NCI-H1694 (cell line): ENCODE data around the gene SPAG9.

ENCODE experiments used
- DNase-seq: peaks from one replicate; lab custom pipeline; 2025; lab: John Stamatoyannopoulos, UW

SPAG9 gene

DNA sequence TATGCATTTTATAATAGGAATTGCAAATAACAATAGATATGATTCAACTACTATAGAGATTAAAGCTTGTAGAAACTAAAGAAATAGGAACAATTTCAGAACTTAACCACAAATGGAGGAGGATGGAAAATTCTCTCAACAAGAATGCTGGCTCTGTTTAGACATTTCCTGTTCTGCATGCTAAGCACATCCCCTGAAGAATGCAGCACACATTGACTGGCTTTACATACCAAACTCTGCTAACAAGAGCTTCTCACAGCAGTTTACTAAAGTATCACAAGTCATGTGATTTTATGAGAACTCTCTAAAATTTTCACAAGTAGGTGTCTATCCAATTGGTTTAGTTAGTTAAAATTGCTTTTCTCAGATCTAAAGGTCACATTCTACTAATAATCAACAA, 85.2 kb downstream of the SPAG9 start:
- no peak for DNase-seq

DNA sequence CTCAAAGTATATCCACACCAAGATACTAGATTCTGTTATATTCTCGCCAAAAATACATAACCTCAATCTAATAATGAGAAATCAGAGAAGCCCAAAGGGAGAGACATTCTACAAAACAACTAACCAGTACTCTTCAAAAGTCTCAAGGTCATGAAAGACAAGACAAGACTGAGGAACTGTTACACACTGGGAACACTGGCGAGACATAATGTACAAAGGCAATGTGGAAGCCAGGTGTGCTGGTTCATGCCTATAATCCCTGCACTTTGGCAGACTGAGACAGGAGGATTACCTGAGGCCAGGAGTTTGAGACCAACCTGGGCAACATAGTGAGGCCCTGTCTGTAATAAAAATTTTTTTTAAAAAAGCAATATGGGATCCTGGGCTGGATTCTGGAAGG, 85.9 kb downstream of the SPAG9 start:
- no peak for DNase-seq

DNA sequence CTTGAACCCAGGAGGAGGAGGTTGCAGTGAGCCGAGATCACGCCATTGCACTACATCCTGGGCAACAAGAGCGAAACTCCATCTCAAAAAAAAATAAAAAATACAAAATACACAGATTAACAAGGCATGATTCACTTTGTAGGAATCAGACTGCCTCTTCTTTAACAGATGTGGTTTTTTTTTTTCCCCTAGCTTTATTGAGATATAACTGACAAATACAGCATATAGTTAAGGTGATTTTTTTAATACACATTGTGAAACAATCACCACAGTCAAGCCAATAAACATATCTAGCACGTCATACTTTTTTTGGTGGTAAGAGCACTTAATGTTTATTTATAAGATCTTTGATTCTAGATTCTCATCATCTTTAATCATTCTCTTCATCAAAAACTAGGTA, 87.8 kb downstream of the SPAG9 start:
- no peak for DNase-seq

DNA sequence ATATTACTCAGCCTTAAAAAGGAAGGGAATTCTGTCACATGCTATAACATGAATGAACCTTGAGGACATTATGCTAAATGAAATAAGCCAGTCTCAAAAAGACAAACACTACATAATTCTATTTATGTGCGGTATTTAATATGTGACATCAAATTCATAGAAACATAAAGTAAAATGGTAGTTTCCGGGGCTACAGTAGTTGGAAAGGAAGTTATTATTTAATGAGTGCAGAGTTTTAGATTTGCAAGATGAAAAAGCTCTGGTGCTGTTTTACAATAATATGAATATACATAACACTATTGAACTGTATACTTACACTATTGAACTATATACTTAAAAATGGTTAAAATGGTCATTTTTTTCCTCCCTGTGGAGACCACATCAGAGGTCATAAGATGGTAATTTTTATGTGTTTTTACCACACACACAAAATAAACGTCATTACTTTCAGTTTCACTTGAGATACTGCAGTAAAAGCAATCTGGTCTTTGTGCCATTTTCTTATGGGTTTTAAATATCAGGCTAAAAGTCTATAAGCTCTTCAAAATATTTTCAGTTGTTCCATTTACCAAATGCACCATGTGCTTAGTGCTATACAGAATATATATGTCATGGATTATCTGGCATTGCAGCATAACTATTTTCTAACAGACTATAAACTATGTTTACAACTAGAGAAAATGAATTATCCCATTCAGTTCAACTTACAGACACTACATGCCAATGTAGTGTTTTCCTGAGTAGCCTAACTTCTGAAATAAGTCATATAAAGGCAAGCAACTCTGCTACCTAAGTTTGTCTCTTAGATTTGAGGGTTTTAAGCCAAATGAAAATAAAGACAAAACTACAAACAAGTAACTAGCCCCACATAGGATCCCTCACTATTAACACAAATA, 90.9 kb downstream of the SPAG9 start:
- no peak for DNase-seq

DNA sequence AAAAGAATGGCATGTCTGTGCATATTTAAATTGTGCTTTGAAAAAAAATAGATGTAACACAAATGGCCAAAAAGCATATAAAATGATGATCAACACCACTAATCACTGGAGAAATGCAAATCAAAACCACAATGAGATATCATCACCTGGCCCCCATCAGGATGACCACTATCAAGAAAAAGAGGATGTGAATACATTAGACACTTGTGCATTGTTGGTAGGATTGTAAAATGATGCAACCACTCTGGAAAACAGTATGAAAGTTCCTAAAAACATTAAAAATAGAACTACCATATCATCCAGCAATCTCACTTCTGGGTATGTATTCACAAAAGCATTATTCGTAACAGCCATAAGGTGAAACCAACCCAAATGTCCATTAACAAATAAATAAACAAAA, 91.5 kb downstream of the SPAG9 start:
- DNase-seq, result no peak

DNA sequence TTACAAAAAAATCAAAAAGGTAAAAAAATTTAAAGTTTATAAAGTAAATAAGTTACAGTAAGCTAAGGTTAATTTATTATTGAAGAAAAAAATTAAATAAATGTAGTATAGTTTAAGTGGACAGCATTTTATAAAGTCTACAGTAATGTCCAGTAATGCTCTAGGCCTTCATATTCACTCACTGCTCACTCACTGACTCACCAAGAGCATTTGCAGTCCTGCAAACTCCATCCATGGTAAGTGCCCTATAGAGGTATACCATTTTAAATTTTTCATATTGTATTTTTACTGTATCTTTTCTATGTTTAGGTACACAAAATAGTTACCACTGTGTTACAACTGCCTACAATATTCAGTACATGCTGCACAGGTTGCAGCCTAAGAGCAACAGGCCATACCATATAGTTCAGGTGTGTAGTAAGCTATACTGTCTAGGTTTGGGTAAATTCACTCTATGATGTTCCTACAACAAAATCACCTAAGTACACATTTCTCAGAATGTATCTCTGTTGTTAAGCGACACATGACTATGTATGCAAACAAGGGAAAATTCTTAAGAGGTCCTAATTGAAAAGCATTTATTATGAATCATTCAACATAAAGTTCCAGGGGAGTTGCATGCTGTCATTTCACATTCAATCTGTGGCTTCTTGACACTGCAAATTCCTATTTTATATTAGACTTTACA, 92.3 kb downstream of the SPAG9 start:
- DNase-seq, result no peak

DNA sequence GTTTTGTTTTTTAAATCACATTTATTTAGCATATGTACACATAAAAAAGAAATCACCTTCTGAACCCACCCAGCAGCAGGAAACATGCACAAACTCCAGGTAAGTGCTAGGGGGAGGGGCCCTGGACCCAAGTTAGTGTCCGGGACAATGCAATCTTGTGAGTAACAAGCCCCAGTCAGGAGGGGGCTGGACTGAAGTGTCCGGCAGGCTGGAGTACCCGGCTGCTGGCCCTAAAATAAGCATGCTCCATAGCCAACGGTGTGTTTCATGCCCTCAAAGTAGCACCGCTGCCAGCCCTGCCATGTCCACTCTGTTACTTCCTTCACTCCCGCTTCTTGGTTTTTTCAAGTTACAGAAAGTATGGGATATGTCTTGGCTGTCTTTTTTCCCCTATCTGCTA, 102.1 kb downstream of the SPAG9 start:
- no peak for DNase-seq

DNA sequence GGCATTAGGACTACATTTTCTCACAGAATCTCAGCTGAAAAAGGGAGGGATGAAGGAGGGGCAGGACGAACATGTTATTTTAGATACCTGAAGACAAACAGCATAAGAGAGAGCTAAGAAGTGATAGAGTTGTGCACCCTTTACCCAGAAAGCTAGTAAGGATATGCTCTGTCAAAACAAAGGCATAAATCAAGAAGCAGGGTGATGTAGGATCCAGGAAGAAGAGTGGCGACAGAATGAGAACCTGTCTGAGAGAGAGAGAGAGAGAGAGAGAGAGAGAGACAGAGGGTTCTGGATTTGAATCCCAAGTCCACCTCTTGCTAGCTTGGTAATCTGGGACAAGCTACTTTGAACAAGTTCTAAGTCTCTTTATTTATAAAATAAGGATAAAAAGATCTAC, 103.4 kb downstream of the SPAG9 start:
- no peak for DNase-seq

DNA sequence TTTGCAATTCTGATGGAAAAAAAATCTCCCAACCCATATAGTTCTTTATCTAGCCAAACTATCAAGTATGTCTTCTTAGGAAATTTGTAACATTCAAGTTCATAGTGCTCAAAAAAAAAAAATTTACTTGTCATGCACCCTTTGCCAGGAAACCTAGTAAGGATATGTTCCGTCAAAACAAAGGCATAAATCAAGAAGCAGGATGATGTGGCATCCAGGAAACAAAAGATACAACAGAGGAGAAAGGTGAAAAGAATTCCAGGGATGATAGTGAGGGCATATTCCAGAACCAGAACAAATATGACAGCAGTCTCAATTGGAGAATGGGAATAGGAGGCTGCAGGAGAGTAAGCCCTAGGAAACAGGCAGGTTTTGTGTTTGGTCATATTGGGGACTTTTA, 104.6 kb downstream of the SPAG9 start:
- DNase-seq, result no peak

DNA sequence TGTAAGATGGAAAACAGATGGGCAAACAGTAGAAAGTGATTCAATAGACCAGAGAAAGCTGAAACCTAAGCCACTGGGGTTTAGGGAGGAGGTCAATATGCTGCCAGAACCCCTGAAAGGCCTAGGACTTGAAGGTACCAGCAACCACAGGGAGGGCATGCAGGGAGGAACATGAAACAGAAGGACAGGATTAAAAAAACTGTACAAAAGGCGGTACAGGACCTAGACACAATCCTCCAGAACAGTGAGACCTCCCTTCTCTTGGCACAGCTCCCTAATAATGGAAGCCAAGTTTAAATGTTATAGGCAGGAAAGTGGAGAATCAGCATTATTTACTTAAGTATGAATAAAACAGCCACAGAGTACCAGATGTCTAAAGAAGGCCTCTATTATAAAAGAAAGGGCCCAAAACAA, 105.5 kb downstream of the SPAG9 start:
- peak; percentile 69 for DNase-seq

DNA sequence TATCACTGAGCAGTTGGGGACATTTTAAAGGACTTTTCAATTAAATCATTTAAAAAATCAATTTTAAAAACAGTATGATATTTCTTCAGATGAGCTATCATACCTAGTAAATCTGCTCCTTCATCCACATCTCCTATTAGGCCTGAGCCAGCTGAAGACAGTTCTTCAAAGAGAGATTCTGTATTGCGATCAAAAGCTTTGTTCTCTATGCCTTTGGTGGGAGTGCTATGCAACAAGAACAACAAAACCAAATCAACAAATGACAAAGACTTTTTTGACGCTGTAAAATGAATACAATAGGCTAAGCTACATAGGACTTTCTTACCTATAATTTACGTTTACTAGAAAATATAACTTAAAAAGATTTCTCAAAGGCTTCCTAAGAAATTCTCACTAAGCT, 106.5 kb downstream of the SPAG9 start:
- DNase-seq, result no peak

DNA sequence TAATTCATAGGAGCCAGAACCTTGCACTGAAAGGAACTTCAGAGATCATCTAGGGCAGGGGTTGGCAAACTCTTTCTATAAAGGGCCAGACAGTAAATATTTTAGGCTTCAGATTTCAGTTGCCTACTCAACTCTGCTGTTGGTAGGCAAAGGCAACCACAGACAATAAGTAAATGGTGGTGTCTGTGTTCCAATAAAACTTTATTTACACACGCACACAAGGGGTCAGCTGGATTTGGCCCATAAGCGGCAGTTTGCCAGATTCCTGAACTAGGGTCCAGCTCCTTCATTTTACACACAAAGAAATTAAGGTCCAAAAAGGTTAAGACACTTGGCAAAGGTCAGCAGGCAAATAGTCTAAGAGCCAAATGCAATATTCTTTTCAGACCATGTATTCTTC, 107.3 kb downstream of the SPAG9 start:
- no peak for DNase-seq

DNA sequence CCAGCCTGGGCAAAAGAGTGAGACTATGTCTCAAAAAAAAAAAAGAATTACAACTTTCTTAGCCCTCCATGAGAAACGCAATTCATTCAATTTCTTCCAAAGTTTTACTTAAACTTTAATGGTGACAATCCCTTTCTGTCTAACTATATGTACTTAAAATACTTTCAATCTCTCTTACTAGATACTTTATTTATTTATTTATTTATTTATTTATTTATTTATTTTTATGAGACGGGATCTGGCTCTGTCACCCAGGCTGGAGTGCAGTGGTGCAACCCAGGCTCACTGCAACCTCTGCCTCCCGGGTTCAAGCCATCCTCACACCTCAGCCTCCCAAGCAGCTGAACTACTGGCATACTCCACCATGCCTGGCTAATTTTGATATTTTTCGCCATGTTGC, 108.1 kb downstream of the SPAG9 start:
- DNase-seq, result no peak

DNA sequence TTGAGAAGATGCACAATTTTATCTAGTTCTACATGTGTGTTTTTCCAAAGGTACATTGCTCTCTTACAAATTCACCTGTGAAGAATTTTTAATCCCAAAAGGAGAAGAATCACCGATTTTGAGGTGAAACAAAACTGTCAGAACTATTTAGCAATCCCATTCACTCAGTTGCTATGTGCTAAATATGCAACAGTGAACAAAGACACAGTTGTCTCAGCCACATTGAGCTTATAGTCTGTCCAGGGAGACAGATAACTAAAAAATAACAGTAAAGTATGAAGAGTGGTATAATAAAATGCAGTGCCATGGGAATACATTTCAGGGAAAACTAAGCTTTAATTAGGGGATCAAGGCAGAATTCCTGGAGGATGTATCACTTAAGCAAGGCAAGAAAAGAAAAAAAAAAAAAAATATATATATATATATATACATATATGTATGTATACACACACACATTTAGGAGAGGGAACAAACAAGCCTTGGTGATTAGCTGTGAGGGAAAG, 110.4 kb downstream of the SPAG9 start:
- DNase-seq, result no peak

DNA sequence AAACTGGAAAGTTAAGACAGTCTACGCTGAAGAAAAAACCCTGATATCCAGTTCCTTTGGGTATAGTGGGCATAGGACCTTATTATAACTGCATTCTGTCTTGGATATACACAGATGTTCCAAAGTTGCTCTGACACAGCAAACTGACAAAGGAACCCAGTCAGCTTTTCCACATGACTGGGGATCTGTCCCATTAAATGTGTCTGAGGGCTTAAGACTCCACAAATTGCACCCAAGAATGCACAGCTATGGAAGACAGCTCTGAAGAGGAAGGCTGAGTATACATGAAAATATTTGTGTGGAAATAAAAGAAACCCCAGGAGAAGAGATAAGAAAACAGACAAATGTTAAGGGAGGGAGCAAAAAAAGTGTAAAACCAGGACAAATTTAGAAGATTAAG, 114.1 kb downstream of the SPAG9 start:
- no peak for DNase-seq

DNA sequence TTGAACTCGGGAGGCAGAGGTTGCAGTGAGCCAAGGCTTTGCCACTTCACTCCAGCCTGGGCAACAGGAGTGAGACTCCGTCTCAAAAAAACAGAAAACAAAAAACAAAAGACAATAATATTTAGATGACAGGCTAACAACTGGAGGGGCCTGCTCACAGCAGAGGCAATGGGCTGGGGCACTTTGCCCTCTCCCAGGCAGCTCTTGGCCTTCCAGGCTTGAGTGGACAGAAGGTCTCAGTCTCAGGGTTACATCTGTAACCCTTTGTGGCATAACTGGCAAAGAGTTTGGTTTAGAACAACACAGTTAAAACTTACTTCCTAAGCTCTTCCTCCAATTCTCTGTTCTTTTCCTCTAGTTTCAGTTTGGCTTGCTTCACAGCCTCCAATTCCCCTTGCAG, 114.9 kb downstream of the SPAG9 start:
- no peak for DNase-seq

DNA sequence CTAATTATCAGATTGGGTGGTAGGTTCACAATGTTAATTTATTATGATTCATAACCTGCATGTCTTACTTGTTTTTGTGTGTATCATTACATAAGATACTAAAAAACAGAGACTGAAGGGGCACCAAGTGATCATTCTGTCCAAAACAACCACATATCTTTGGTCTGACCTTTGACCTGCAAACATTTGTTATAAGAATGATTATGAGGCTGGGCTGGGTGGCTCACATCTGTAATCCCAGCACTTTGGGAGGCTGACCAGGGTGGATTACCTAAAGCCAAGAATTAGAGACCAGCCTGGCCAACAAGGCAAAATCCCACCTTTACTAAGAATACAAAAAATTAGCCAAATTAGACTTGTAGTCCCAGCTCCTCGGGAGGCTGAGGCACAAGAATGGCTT, 116.4 kb downstream of the SPAG9 start:
- no peak for DNase-seq

DNA sequence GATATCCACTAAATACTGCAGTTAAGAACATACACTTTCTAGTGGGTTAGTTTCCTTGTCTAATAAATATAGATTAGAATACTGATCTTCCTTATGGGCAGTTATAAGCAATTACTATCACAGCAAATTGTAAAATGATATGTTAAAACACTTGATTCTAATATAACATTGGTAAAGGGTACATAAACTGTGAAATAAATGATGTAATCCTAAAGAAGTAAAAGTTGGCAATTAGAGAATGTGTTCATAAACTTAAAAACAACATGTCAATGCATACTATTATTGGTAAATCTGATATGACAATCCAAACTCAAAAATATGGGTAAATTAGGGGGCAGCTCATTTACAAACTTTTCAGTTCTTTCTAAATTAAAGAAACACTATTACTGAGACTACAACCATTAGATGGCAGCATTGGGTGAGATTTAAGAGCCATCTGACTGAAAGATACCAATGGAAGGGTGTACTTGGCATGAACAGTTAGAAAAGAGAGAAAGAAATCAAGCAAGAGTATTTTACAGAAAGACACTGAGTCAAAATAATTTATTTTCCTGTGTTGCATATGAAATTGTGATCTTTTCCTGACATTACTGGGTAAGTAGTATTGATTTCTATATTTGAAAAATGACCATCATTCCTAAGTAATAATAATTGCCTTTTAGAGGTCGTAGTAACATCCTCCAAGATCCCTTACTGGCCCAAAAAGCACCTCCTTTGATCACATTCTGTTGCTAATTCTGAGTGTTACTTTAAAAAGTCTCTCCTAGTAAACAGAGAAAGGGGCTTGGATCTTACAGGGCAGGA, 119.6 kb downstream of the SPAG9 start:
- DNase-seq, result peak; percentile 80

DNA sequence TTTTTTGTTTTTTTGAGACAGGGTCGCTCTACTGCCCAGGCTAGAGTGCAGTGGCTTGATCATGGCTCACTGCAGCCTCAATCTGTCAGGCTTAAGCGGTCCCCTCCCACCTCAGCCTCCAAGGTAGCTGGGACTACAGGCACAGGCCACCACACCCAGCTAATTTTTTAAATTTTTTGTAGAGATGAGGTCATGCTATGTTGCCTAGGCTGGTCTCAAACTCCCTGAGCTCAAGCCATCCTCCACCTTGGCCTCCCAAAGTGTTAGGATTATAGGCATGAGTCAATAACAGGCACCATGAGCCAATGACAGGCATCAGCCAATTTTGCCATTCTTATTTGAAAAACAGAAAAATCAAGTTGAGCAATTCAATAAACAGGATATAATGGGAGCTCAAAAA, 125.0 kb downstream of the SPAG9 start:
- DNase-seq, result no peak

DNA sequence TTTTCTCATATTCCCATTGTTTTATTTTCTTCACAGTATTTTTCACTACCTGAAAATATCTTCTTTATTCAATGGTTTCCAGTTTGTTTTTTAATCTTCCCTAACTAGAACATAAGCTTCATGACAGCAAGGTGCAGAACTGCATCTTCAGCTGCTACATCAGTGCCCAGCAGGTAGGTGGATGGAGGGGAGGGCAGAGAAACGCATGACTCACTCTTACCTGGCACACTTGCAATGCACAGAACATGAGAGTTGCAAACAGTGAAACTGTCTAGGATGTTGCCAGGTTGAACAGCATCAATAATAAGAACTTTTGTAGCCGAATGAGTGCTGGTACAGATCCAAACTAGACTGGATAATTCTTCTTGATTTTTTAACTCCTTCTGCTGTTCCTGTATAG, 127.1 kb downstream of the SPAG9 start:
- no peak for DNase-seq

DNA sequence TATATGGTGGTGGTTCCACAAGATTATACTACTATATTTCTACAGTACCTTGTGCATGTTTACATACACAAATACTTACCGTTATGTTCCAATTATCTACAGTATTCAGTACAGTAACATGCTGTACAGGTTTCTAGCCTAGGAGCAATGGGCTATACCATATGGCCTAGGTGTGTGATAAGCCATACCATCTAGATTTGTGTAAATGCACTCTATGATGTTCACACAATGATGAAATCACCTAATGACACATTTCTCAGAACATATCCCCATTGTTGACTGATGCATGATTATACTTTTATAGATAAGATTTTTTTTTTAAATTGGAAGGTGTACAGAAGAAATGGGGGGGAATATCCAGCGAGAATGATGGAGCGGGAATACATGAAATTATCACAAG, 131.5 kb downstream of the SPAG9 start:
- no peak for DNase-seq

DNA sequence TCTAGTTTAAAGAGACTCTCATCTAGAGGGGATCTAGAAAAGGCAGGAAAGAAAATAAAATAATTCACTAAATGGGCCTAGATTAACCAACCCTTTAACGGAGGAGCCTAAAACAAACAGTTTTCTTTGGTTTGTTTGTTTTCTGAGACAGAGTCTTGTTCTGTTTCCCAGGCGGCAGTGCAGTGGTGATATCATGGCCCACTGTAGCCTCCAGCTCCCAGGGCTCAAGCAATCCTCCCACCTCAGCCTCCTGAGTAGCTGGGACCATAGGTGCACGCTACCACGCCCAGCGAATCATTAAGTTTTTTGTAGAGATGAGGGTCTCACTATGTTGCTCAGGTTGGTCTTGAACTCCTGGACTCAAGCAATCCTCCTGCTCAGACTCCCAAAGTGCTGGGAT, 132.2 kb downstream of the SPAG9 start:
- DNase-seq, result no peak
